GM18508 (cell line): ENCODE results near the gene BNC1.
"Not testable (repeated sequence)": the region's sequence is repeated elsewhere in the genome, so short reads cannot be mapped to it uniquely, and the experiment has no call there.

ENCODE experiments used
- ATAC-seq: cut with Tn5 transposase; IDR thresholded peaks from one replicate; pipeline ENCODE4 v1.9.1; 2021; ENCODE audit warnings: moderate number of reproducible peaks; ENCODE audit not compliant: insufficient read depth, unreplicated experiment

BNC1 gene

DNA sequence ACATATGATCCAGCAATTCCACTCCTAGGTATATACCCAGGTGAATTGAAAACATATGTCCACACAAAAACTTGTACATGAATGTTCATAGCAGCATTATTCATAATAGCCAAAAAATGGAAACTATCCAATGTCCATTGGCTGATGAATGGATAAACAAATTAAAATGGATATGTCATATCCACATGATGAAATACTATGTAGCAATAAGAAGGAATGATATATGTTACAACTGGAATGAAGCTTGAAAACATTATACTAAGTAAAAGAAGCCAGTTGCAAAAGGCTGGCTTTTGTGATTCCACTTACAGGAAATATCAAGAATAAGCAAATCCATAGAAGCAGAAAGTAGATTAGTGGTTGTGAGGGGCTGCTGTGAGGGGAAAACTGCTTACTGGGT, 33.7 kb downstream of the BNC1 start:
- ATAC-seq, result no peak

DNA sequence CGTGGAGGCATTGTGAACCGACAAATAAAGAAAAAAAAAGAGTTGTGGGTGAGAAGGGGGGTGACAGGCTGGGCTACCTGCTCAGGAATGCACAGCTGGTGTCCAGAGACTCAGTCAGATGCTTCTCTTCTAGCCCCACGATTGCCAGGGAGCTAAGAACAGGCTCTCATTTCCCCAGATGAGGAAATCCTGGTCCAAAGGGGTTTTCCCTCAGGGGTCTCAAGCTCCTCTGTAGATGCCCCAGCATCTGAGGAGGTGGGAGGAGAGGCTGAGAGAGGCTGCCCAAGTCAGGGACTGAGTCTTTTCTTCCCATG, 35.5 kb downstream of the BNC1 start:
- ATAC-seq, result no peak

DNA sequence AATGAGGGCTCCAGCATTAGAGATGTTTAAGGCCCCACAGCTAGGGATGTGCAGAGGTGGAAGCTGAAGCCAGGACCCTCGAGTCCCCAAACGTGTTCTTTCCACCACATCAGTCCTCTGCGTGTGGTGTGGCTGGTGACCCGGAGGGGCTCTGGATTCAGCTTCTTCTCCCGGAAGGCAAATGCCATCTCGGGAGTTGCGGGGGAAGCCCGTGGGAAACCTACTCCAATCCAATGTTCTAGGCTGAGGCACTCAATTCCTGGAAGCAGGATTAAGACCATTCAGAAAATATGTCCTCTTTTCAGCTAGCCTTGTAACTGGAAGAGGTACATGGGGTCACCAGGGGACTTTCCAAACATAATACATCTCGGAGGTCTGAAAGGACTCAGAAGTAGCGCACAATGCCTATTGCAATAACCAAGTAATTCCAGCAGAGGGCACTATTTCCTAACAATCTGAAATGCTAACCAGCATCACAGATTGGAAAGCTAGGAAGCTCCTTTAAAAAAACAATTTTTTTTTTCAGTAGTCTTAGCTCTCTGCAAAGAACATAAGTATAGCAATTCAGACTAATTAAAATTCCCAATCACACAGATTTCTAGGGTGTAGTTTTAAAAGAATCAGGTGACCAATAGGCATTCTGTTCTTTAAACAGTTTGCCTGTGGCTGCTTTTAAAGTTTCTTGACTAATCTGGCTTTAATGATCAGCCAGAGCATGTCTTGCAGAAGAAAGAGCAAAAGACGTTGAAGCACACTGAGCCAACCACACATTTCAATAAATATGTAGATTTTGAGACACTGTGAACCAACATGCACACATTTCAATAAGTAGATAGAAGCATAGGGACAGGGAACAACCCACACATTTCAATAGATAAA, 36.1 kb downstream of the BNC1 start:
- no peak for ATAC-seq

GRCh38 chr15:83243634-83244033, 40.8 kb downstream of the BNC1 start:
- no peak for ATAC-seq

DNA sequence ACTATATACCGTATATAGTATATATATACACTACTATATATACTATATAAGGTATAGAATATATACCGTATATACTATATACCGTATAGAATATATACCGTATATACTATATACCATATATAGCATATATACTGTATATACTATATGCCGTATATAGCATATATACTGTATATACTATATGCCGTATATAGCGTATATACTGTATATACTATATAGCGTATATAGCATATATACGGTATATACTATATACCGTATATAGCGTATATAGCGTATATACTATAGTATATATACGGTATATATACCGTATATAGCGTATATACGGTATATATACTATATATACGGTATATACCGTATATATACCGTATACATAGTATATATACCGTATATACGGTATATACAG, 54.2 kb downstream of the BNC1 start:
- no peak for ATAC-seq

DNA sequence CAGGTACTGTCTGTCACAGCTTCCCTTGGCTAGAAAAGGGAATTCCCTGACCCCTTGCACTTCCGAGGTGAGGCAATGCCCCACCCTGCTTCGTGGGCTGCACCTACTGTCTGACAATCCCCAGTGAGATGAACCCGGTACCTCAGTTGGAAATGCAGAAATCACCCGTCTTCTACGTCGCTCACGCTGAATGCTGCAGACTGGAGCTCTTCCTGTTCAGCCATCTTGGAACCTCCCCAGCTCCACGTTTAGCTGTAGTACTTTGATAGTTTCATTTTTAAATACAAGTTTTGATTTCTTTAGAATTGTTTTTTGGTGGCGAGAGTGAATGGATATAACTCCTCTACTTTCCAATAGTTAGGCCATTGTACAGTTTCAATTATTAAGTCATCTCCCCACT, 59.0 kb downstream of the BNC1 start:
- no peak for ATAC-seq

DNA sequence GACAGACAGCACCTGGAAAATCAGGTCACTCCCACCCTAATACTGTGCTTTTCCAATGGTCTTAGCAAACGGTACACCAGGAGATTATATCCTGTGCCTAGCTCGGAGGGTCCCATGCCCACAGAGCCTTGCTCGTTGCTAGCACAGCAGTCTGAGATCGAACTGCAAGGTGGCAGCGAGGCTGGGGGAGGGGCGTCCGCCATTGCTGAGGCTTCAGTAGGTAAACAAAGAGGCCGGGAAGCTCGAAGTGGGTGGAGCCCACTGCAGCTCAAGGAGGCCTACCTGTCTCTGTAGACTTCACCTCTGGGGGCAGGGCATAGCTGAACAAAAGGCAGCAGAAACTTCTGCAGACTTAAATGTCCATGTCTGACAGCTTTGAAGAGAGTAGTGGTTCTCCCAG, 62.7 kb downstream of the BNC1 start:
- not testable (repeated sequence) for ATAC-seq

GRCh38 chr15:83219026-83219425, 65.4 kb downstream of the BNC1 start:
- ATAC-seq, result no peak

DNA sequence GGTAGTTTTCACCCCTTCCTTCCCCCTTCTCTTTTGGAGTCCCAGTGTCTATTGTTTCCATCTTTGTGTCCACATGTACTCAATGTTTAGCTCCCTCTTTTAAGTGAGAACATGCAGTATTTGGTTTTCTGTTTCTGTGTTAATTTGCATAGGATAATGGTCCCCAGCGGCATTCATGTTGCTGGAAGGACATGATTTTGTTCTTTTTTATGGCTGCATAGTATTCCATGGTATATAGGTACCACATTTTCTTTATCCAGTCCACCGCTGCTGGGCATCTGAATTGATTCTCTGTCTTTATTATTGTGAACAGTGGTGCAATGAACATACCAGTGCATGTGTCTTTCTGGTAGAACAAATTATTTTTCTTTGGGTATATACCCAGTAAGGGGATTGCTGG, 69.2 kb downstream of the BNC1 start:
- ATAC-seq, result no peak

GRCh38 chr15:83210619-83211018, 73.8 kb downstream of the BNC1 start:
- ATAC-seq, result no peak

DNA sequence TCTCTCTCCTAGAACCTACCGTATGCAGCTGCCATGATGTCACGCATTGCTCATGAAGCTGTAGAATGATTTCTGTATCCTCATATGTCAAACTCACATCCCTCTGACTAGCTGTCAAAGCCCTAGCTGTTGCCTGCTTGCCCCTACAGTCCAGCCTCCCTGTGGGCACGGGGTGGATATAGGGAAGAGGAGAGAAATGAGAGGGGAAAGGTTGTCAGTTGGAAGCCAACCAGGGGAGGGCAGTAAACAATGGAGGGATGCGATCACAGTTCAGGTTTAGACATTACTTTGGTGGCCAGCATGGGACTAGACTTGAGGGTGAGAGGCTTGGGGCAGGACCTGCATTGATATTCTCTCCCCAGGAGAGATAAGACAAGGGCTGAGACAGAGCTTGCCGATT, 75.1 kb downstream of the BNC1 start:
- ATAC-seq, result no peak

GRCh38 chr15:83208367-83208661, 76.2 kb downstream of the BNC1 start:
- ATAC-seq, result no peak

- ATAC-seq, result no peak
Measured at GRCh38 chr15:83207660-83208366, 76.7 kb downstream of the BNC1 start, which contains the start of gene HDGFL3. Gene HDGFL3 (minus strand): TSS chr15:83207823. CDS start chr15:83207414, 409 bp downstream.

GRCh38 chr15:83207009-83207659, 77.3 kb downstream of the BNC1 start:
- no peak for ATAC-seq

DNA sequence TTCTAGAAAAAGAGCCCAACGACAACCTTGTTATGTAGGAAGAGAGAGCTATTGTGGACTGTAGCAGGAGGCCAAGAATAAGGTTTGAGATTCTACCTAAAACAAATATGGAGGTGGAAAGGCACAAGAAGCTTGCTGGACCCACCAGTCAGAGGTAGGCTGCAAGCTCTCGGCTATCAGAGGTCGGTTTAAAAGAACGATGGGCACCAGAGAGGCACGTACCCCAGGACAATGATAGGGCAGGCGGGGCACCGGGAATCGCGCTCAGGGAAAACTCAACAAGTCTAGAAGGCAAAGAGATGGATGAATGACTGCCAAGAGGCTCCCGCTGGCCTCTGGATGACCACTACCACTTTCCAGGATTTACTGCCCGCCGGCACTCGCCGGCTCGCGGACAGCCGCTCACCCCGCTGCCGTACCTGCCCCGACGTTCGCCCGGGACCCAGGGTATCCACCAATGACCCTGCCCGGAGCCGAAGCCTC, 77.9 kb downstream of the BNC1 start:
- ATAC-seq, result no peak
